GM18907 (cell line): ENCODE results near the gene MYADM.

ENCODE experiments used
- ATAC-seq: cut with Tn5 transposase; IDR thresholded peaks from one replicate; pipeline ENCODE4 v1.9.1; 2021; ENCODE audit warnings: mild to moderate bottlenecking, moderate library complexity; ENCODE audit not compliant: unreplicated experiment

The MYADM gene

GRCh38 chr19:53883231-53883661, 15.6 kb downstream of the MYADM start:
- no peak for ATAC-seq

- no peak for ATAC-seq
Observed at GRCh38 chr19:53883741-53884140, 16.1 kb downstream of the MYADM start.

GRCh38 chr19:53884256-53884655, 16.6 kb downstream of the MYADM start:
- ATAC-seq: no peak

- no peak for ATAC-seq
Observed at GRCh38 chr19:53885036-53885435, 17.4 kb downstream of the MYADM start.

- ATAC-seq: no peak
Observed at GRCh38 chr19:53892301-53892980, 24.8 kb downstream of the MYADM start.

GRCh38 chr19:53892981-53893325, 25.3 kb downstream of the MYADM start:
- no peak for ATAC-seq

GRCh38 chr19:53894707-53895106, 27.0 kb downstream of the MYADM start:
- no peak for ATAC-seq

GRCh38 chr19:53896682-53897081, 29.0 kb downstream of the MYADM start:
- no peak for ATAC-seq

- ATAC-seq: no peak
Observed at GRCh38 chr19:53897459-53897858, 29.8 kb downstream of the MYADM start.

GRCh38 chr19:53898166-53898565, 30.5 kb downstream of the MYADM start:
- ATAC-seq: no peak

GRCh38 chr19:53898636-53899341, 31.1 kb downstream of the MYADM start:
- no peak for ATAC-seq

- ATAC-seq: no peak
Observed at GRCh38 chr19:53900191-53900860, 32.6 kb downstream of the MYADM start.

GRCh38 chr19:53903055-53903680, 35.5 kb downstream of the MYADM start:
- ATAC-seq: no peak

- no peak for ATAC-seq
Observed at GRCh38 chr19:53904909-53905308, 37.2 kb downstream of the MYADM start.

GRCh38 chr19:53905787-53906186, 38.1 kb downstream of the MYADM start:
- no peak for ATAC-seq

- no peak for ATAC-seq
Observed at GRCh38 chr19:53906211-53907192, 38.8 kb downstream of the MYADM start.

GRCh38 chr19:53907193-53907581, 39.5 kb downstream of the MYADM start:
- no peak for ATAC-seq

- no peak for ATAC-seq
Observed at GRCh38 chr19:53907690-53908089, 40.0 kb downstream of the MYADM start.

- no peak for ATAC-seq
Observed at GRCh38 chr19:53908106-53908934, 40.6 kb downstream of the MYADM start.
